ENCODE measurements around the gene TRIM56. TPM values are rescaled to one million over a fixed set of nuclear protein-coding genes. Genes with fewer than 3 reads are reported as not detected.

The TRIM56 gene
- total and polyA plus RNA-seq, 9 of the 15 experiments (the other 6 are each of a cell fraction or from before 2014, with no cell fraction given): 2.0 to 29.7 (median 11.6) TPM

DNA sequence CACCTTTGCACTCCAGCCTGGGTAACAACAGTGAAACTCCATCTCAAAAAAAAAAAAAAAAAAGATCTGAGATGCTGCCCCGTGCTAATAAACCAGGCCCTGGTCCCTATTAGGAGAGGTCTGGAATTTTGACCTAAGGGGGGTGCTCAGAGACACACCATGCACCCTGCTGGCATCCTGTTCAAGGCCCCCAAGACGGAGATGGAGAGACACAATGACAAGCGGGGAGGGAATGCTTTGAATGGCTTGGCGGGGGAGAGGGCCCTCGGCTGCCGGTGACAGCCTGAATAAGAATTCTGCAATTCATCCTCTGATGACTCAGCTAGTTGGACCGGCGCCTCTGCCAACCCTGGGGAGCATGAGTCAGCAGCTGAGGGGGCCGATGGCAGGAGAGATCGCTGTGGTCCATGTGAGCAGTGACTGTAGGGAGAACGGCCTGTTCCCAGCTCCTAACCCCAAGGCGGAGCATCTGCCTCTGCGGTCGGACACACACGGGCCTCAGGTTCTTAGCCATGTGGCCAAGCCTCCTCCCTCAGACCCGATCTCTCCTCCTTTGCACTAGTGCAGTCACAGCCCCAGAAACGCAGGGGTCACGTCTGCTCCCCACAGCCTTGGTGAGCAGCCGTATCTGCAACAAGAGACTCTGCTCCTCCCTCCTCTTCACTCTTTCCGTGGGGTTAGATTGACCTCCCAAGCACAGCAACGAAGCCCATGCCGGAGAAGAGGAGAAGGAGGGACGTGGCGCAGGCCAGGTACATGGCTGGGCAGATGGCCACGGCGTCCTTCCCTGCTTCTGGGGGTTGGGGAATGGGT, 14.9 kb downstream of the TRIM56 start (continued):
- peak in 1 of 2 experiments; percentile 69; a peak in 2 of 4 replicates for TF ChIP-seq KDM4B (IDR thresholded peaks at IDR 0.05; ENCODE audit: borderline replicate concordance in 2 of 2, low read depth in 1 of 2)
- TF ChIP-seq MYNN (IDR thresholded peaks at IDR 0.05): peak; percentile 96
- TF ChIP-seq MYNN (CRISPR knock-in tag; IDR thresholded peaks at IDR 0.05): no peak
- TF ChIP-seq, protein P1, sequence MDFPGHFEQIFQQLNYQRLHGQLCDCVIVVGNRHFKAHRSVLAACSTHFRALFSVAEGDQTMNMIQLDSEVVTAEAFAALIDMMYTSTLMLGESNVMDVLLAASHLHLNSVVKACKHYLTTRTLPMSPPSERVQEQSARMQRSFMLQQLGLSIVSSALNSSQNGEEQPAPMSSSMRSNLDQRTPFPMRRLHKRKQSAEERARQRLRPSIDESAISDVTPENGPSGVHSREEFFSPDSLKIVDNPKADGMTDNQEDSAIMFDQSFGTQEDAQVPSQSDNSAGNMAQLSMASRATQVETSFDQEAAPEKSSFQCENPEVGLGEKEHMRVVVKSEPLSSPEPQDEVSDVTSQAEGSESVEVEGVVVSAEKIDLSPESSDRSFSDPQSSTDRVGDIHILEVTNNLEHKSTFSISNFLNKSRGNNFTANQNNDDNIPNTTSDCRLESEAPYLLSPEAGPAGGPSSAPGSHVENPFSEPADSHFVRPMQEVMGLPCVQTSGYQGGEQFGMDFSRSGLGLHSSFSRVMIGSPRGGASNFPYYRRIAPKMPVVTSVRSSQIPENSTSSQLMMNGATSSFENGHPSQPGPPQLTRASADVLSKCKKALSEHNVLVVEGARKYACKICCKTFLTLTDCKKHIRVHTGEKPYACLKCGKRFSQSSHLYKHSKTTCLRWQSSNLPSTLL (IDR thresholded peaks at IDR 0.05): no peak
- no peak for TF ChIP-seq ZNF764 (CRISPR knock-in tag; IDR thresholded peaks at IDR 0.05; ENCODE audit: low read depth)
- peak; percentile 88 for TF ChIP-seq ARHGAP35 (IDR thresholded peaks at IDR 0.05; ENCODE audit: partially characterized antibody)
- TF ChIP-seq JUN (IDR thresholded peaks at IDR 0.05; ENCODE audit: borderline replicate concordance, low read depth, low read length): peak; percentile 98
- no peak for TF ChIP-seq JUN (CRISPR knock-in tag; IDR thresholded peaks at IDR 0.05; ENCODE audit: borderline replicate concordance)
- no peak for TF ChIP-seq HEY1 (CRISPR knock-in tag; IDR thresholded peaks at IDR 0.05; ENCODE audit: borderline replicate concordance)
- TF ChIP-seq SMAD1 (IDR thresholded peaks at IDR 0.05; ENCODE audit: low read depth, low read length, partially characterized antibody): no peak
- TF ChIP-seq PPARD (CRISPR knock-in tag; IDR thresholded peaks at IDR 0.05): no peak
- TF ChIP-seq, protein P2, sequence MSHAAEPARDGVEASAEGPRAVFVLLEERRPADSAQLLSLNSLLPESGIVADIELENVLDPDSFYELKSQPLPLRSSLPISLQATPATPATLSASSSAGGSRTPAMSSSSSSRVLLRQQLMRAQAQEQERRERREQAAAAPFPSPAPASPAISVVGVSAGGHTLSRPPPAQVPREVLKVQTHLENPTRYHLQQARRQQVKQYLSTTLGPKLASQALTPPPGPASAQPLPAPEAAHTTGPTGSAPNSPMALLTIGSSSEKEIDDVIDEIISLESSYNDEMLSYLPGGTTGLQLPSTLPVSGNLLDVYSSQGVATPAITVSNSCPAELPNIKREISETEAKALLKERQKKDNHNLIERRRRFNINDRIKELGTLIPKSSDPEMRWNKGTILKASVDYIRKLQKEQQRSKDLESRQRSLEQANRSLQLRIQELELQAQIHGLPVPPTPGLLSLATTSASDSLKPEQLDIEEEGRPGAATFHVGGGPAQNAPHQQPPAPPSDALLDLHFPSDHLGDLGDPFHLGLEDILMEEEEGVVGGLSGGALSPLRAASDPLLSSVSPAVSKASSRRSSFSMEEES (CRISPR knock-in tag; IDR thresholded peaks at IDR 0.05): no peak
- TF ChIP-seq, protein P3, sequence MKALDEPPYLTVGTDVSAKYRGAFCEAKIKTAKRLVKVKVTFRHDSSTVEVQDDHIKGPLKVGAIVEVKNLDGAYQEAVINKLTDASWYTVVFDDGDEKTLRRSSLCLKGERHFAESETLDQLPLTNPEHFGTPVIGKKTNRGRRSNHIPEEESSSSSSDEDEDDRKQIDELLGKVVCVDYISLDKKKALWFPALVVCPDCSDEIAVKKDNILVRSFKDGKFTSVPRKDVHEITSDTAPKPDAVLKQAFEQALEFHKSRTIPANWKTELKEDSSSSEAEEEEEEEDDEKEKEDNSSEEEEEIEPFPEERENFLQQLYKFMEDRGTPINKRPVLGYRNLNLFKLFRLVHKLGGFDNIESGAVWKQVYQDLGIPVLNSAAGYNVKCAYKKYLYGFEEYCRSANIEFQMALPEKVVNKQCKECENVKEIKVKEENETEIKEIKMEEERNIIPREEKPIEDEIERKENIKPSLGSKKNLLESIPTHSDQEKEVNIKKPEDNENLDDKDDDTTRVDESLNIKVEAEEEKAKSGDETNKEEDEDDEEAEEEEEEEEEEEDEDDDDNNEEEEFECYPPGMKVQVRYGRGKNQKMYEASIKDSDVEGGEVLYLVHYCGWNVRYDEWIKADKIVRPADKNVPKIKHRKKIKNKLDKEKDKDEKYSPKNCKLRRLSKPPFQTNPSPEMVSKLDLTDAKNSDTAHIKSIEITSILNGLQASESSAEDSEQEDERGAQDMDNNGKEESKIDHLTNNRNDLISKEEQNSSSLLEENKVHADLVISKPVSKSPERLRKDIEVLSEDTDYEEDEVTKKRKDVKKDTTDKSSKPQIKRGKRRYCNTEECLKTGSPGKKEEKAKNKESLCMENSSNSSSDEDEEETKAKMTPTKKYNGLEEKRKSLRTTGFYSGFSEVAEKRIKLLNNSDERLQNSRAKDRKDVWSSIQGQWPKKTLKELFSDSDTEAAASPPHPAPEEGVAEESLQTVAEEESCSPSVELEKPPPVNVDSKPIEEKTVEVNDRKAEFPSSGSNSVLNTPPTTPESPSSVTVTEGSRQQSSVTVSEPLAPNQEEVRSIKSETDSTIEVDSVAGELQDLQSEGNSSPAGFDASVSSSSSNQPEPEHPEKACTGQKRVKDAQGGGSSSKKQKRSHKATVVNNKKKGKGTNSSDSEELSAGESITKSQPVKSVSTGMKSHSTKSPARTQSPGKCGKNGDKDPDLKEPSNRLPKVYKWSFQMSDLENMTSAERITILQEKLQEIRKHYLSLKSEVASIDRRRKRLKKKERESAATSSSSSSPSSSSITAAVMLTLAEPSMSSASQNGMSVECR (CRISPR knock-in tag; IDR thresholded peaks at IDR 0.05): no peak
- peak; percentile 4; the same call in 1 of the 2 replicates for TF ChIP-seq MECOM (CRISPR knock-in tag; IDR thresholded peaks at IDR 0.05)
- TF ChIP-seq SMAD4 (CRISPR knock-in tag; conservative IDR thresholded peaks at IDR 0.05): peak; percentile 88
- TF ChIP-seq FOSL1 (tag; conservative IDR thresholded peaks at IDR 0.05): peak; percentile 99
- 0 out of 2 replicates have a peak, but pooled peaks have one; percentile 59 for TF ChIP-seq ZNF384 (IDR thresholded peaks at IDR 0.05; ENCODE audit: low read depth, low read length)
- peak in 1 of 2 experiments; percentile 85; a peak in 1 of 4 replicates for TF ChIP-seq ARNT (IDR thresholded peaks at IDR 0.05)

Measured in K562 (cell line).